Measurements from ENCODE around the gene PLK1. TPM values are rescaled to one million over a fixed set of nuclear protein-coding genes. Genes with fewer than 3 reads are reported as not detected.
"Not testable (repeated sequence)": the region's sequence is repeated elsewhere in the genome, so short reads cannot be mapped to it uniquely, and the experiment has no call there.

Gene PLK1
- total RNA-seq, 1 experiment from 2014 or later, result 65.5 TPM

DNA sequence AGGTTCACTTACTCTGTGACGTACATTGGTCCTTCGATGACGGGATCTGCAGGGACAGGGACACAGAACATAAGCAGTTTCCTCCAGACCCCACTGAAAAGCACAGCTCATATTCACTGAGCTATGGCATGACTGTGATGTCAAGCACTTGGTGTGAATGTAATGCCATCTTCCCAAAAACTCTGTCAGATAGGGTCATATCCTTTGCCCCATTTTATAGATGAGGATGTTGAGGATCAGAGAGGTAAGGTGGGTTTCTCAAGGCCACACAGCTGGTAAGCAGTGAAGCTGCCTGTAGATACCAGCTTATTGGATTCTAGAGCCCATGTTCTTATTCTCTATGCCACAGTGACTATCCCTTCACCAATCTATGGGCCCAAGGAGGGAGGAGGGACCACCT, 31.8 kb downstream of the PLK1 start:
- no peak for DNase-seq (ENCODE audit: low spot score)

DNA sequence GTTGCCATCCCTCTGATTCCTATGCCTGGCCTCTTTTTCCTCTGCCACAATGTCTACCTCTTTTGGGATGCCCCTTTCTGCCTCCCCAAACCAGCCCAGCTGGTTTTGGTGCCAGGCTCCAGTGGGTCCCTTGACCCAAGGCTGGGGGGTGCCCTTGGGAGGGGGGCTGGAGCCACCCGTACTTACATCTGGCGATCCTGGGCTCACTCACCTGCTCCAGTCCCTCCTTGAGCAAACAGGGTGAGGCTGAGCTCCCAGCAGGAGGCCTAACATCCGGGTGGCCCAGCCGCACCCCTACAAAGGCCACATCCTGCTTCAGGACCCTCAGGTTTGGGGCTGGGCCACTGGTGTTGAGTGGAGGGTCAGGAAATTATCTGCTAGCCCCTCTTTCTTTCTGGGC, 33.1 kb downstream of the PLK1 start:
- DNase-seq (ENCODE audit: low spot score), result no peak

DNA sequence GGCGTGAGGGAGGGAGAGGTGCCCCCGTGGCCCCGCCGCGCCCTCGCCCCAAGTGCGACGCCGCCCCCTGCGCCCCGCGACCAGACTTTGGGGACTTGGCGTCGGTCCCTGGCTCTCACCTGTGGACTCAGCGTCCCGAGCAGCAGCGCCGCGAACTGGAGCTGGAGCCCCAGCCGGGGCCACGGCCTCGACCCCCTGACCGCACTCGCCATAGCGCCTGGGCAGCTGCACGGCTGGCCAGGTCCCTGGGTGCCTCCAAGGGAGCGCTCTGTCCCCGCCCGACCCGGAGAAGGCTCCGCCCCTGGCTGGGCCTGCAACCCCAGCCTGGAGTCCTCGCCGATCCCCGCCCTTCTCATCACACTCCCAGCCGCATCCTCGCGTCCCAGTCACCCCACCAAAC, 34.3 kb downstream of the PLK1 start, which contains the start of gene ERN2:
ERN2 (minus strand) TSS at position 247 of the 400 bp plus-strand sequence; CDS start at position 212, 35 bp downstream.
- DNase-seq (ENCODE audit: low spot score), result no peak

GRCh38 chr16:23716484-23716883, 37.8 kb downstream of the PLK1 start:
- DNase-seq (ENCODE audit: low spot score), result no peak

DNA sequence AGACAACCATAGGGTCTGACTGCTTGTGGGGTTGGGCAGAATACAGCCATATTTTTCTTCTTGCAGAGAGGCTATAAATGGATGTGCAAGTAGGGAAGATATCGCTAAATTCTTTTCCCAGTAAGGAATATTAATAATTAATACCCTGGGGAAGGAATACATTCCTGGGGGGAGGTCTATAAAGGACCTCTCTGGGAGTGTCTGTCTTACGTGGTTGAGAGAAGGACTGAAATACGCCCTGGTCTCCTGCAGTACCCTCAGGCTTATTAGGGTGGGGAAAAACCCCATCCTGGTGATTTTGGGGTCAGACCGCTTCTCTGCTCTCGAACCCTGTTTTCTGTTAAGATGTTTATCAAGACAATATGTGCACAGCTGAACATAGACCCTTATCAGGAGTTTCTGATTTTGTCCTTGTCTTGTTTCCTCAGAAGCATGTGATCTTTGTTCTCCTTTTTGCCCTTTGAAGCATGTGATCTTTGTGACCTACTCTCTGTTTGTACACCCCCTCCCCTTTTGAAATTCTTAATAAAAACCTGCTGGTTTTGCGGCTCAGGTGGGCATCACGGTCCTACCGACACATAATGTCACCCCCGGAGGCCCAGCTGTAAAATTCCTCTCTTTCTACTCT, 44.0 kb downstream of the PLK1 start:
- not testable (repeated sequence) for DNase-seq (ENCODE audit: low spot score)

DNA sequence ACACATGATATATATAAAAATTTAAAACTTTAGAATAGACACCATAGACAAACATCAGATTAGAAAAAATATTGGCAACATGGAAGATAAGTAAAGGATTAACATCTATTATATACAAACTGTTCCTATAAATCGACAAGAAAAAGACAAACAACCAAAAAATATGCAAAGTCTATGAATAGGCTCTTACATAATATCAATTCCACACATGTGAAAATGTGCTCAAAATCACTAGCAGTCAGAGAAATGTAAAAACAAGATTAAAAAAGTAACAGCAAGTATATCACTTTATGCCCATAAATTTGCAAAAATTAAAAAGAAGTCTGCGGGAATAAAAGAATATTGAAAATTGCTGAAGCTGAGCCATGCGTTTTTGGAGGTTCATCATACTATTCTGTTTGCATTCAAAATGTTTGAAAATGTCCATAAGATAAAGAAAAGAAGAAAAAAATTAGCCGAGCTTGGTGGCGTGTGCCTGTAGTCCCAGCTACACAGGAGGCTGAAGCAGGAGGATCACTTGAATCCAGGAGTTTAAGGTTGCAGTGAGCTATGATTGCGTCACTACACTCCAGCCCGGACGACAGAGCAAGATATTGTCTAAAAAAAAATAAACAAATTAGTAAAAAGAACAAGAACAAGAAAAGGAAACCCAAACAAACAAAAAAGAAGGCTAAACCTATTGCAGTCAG, 45.6 kb downstream of the PLK1 start:
- peak; percentile 16 for DNase-seq (ENCODE audit: low spot score)

- DNase-seq (ENCODE audit: low spot score), result no peak
Measured at GRCh38 chr16:23724785-23725131, 46.1 kb downstream of the PLK1 start.

DNA sequence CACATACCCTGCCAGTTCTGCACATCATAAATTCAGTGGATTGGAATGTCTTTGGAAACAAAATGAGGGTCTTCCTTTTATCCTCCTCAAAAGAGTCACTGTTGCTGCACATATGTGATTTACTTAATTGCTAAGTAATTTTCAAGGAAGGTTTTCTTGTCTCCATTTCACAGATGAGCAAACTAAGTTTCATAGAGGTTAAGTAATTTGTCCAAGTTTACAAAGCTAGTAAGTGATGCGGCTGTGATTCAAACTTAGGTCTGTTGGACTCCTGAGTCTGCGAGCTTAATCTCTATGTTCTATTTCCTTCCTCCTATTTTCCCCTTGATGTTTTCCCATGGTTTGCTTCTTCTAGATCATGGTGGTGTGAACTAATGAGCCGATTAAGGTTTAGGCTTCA, 48.0 kb downstream of the PLK1 start:
- DNase-seq (ENCODE audit: low spot score), result no peak

DNA sequence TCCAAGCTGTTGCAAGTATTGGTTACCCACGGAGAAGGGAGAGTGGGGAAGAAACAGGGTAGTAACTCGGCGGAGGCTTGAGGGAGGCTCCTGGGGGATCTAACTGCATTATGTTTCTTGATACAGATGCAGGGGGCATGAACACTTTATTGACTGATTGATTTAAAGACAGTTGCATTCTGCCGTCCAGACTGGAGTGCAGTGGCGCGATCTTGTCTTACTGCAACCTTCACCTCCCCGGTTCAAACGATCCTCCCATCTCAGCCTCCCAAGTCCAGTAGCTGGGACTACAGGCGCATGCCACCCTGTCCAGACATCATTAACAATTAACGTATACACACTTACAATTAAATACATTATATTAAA, 49.4 kb downstream of the PLK1 start:
- DNase-seq (ENCODE audit: low spot score), result no peak

GRCh38 chr16:23729503-23730424, 51.1 kb downstream of the PLK1 start:
- DNase-seq (ENCODE audit: low spot score), result peak; percentile 82

DNA sequence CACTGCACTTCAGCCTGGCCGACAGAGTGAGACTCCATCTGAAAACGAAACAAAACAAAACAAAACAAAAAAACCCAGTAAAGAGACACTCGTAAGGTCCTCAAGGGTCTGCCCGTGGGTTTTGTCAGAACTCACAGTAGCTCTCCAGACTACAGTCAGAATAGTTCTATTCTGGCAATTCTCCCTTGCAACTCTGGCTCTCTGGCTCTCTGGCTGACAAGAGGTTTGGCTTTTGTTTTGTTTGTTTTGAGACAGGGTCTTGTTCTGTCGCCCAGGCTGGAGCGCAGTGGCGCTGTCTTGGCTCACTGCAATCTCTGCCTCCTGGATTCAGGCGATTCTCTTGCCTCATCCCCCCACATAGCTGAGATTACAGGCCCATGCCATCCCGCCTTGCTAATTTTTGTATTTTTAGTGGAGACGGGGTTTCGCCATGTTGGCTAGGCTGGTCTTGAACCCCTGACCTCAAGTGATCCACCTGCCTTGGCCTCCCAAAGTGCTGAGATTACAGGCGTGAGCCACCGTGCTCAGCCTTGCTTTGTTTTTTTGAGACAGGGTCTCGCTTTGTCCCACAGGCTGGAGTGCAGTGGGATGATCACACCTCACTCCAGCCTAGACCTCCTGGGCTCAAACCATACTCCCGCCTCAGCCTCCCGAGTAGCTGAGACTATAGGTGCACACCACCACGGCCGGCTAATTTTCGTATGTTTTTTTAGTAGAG, 55.6 kb downstream of the PLK1 start:
- DNase-seq (ENCODE audit: low spot score), result no peak

GRCh38 chr16:23737423-23738028, 58.8 kb downstream of the PLK1 start:
- not testable (repeated sequence) for DNase-seq (ENCODE audit: low spot score)

- DNase-seq (ENCODE audit: low spot score), result no peak
Measured at GRCh38 chr16:23739516-23739915, 60.8 kb downstream of the PLK1 start.

Other genes with a start within 250 kb of the PLK1 start
- 12.9 and 14.8 TPM in 2 replicates for gene COG7, start 225.7 kb upstream of the PLK1 start, total RNA-seq (2014; rRNA removed; shearing (Covaris generic))
- 25.0 and 28.8 TPM in 2 replicates for gene GGA2, start 168.4 kb upstream of the PLK1 start, total RNA-seq (2014; rRNA removed; shearing (Covaris generic))
- 22.1 and 28.0 TPM in 2 replicates for gene EARS2, start 121.5 kb upstream of the PLK1 start, total RNA-seq (2014; rRNA removed; shearing (Covaris generic))
- 103 and 112 TPM in 2 replicates for gene UBFD1, start 121.2 kb upstream of the PLK1 start, total RNA-seq (2014; rRNA removed; shearing (Covaris generic))
- 226 and 245 TPM in 2 replicates for gene NDUFAB1, start 82.6 kb upstream of the PLK1 start, total RNA-seq (2014; rRNA removed; shearing (Covaris generic))
- 10.4 and 10.5 TPM in 2 replicates for gene PALB2, start 37.6 kb upstream of the PLK1 start, total RNA-seq (2014; rRNA removed; shearing (Covaris generic))
- gene DCTN5, start 37.4 kb upstream of the PLK1 start, total RNA-seq (2014; rRNA removed; shearing (Covaris generic)), result 74.7 and 75.2 TPM in 2 replicates
- gene ERN2, start 34.3 kb downstream of the PLK1 start, total RNA-seq (2014; rRNA removed; shearing (Covaris generic)), result not detected in 2 replicates
- gene CHP2, start 76.1 kb downstream of the PLK1 start, total RNA-seq (2014; rRNA removed; shearing (Covaris generic)), result not detected in 2 replicates
- under 0.01 TPM in 1 of 2 replicates, not detected in the other for gene PRKCB, start 157.1 kb downstream of the PLK1 start, total RNA-seq (2014; rRNA removed; shearing (Covaris generic))

Measured in H4 (cell line).